WTC11 (cell line): ENCODE results near the gene NPAS3. TPM values are rescaled to one million over a fixed set of nuclear protein-coding genes. Genes with fewer than 3 reads are reported as not detected.

Experiments
- ATAC-seq: fragments of 200-7000 bp; cut with Tn5 transposase; 2 replicates; pipeline ENCODE4 v1.10.0; 2021; ENCODE audit warnings: mild to moderate bottlenecking, moderate library complexity
- CTCF ChIA-PET: fragments of 300-600 bp; sonication (Branson Sonifier 250); formaldehyde crosslinking; loops from one replicate; lab custom pipeline; 2021; ENCODE audit warnings: antibody characterized with exemption; lab: Charles Lee
- POLR2A ChIA-PET: fragments of 350-600 bp; sonication (Branson Sonifier 250); formaldehyde crosslinking; loops from one replicate; lab custom pipeline; 2021; ENCODE audit warnings: antibody characterized with exemption; lab: Charles Lee
- DNase-seq: peaks from one replicate; pipeline ENCODE4 v3.0.0; 2021; ENCODE audit warnings: low spot score
- H3K27ac Mint-ChIP-seq: 2 replicates; pipeline ENCODE4 v1.8.0; 2021; ENCODE audit warnings: mixed read lengths
- H3K27me3 Mint-ChIP-seq: 2 replicates; pipeline ENCODE4 v1.8.0; 2021; ENCODE audit warnings: low read depth, mild to moderate bottlenecking, moderate library complexity, mixed read lengths
- H3K36me3 Mint-ChIP-seq: 2 replicates; pipeline ENCODE4 v1.8.0; 2021; ENCODE audit warnings: mixed read lengths
- H3K4me1 Mint-ChIP-seq: 2 replicates; pipeline ENCODE4 v1.8.0; 2022; ENCODE audit warnings: mixed read lengths
- H3K4me3 Mint-ChIP-seq: 2 replicates; pipeline ENCODE4 v1.8.0; 2021; ENCODE audit warnings: mild to moderate bottlenecking, moderate library complexity, mixed read lengths
- H3K9me3 Mint-ChIP-seq: 2 replicates; pipeline ENCODE4 v1.8.0; 2021; ENCODE audit warnings: mixed read lengths
- CREB1 ChIP-seq: sonication (generic); formaldehyde crosslinking; IDR thresholded peaks from 2 replicates; pipeline ENCODE4 v1.8.0; 2023; ENCODE audit warnings: mild to moderate bottlenecking, missing genetic modification reagents
- ETV6 ChIP-seq: sonication (generic); formaldehyde crosslinking; IDR thresholded peaks from 2 replicates; pipeline ENCODE4 v1.8.1; 2022; ENCODE audit warnings: mild to moderate bottlenecking, missing genetic modification reagents
- GTF2I ChIP-seq: fragments of 250-450 bp; sonication (Bioruptor Pico); conservative IDR thresholded peaks from 2 replicates; pipeline ENCODE4 v1.4.0; 2021; ENCODE audit warnings: mild to moderate bottlenecking
- JAZF1 ChIP-seq: fragments of 250-450 bp; sonication (Bioruptor Pico); IDR thresholded peaks from 2 replicates; pipeline ENCODE4 v1.9.0; 2021; ENCODE audit warnings: moderate library complexity, mild to moderate bottlenecking, inconsistent platforms
- OVOL2 ChIP-seq: fragments of 250-450 bp; sonication (Bioruptor Pico); IDR thresholded peaks from 2 replicates; pipeline ENCODE4 v1.9.0; 2021; ENCODE audit warnings: mild to moderate bottlenecking, borderline replicate concordance
- TCF7 ChIP-seq: sonication (generic); formaldehyde crosslinking; IDR thresholded peaks from 2 replicates; pipeline ENCODE4 v1.8.0; 2022; ENCODE audit warnings: mild to moderate bottlenecking, low read depth, missing genetic modification reagents, moderate library complexity
- TEAD4 ChIP-seq: sonication (generic); formaldehyde crosslinking; IDR thresholded peaks from 2 replicates; pipeline ENCODE4 v1.8.0; 2022; ENCODE audit warnings: mild to moderate bottlenecking, missing genetic modification reagents
- ZNF263 ChIP-seq: sonication (generic); formaldehyde crosslinking; IDR thresholded peaks from 2 replicates; pipeline ENCODE4 v1.8.1; 2022; ENCODE audit warnings: low read depth, mild to moderate bottlenecking, moderate library complexity, missing genetic modification reagents
- ZNF317 ChIP-seq: sonication (generic); formaldehyde crosslinking; IDR thresholded peaks from 2 replicates; pipeline ENCODE4 v1.8.1; 2023; ENCODE audit warnings: low read depth, mild to moderate bottlenecking, moderate library complexity, missing genetic modification reagents, borderline replicate concordance
- total RNA-seq: library from RNA; stranded (reverse); gene quantifications from 3 replicates; pipeline ENCODE4 v1.2.3, GENCODE V29; 2021
- TF ChIP-seq, protein P1 (sequence below): fragments of 250-450 bp; sonication (Bioruptor Pico); IDR thresholded peaks from 2 replicates; pipeline ENCODE4 v2.1.2; 2022; ENCODE audit warnings: mild to moderate bottlenecking, moderate library complexity
- TF ChIP-seq, protein P2 (sequence below): sonication (generic); formaldehyde crosslinking; IDR thresholded peaks from 2 replicates; pipeline ENCODE4 v1.8.1; 2022; ENCODE audit warnings: low read depth, mild to moderate bottlenecking, moderate library complexity, missing genetic modification reagents, borderline replicate concordance
- TF ChIP-seq, protein P3 (sequence below): sonication (generic); formaldehyde crosslinking; conservative IDR thresholded peaks from 2 replicates; pipeline ENCODE4 v1.8.1; 2022; ENCODE audit warnings: mild to moderate bottlenecking, missing genetic modification reagents
- TF ChIP-seq, protein P4 (sequence below): sonication (generic); formaldehyde crosslinking; IDR thresholded peaks from 2 replicates; pipeline ENCODE4 v1.8.1; 2022; ENCODE audit warnings: mild to moderate bottlenecking, missing genetic modification reagents, moderate library complexity, borderline replicate concordance
- TF ChIP-seq, protein P5 (sequence below): sonication (generic); formaldehyde crosslinking; IDR thresholded peaks from 2 replicates; pipeline ENCODE4 v1.8.1; 2023; ENCODE audit warnings: mild to moderate bottlenecking, missing genetic modification reagents, moderate library complexity
- TF ChIP-seq, protein P6 (sequence below): sonication (generic); formaldehyde crosslinking; IDR thresholded peaks from 2 replicates; pipeline ENCODE4 v1.8.1; 2022; ENCODE audit warnings: low read depth, missing genetic modification reagents, borderline replicate concordance
- TF ChIP-seq, protein P7 (sequence below): sonication (generic); formaldehyde crosslinking; IDR thresholded peaks from 2 replicates; pipeline ENCODE4 v1.8.0; 2022; ENCODE audit warnings: missing genetic modification reagents

The NPAS3 gene
- total RNA-seq, 1 experiment from 2014 or later: 3.2 TPM

DNA sequence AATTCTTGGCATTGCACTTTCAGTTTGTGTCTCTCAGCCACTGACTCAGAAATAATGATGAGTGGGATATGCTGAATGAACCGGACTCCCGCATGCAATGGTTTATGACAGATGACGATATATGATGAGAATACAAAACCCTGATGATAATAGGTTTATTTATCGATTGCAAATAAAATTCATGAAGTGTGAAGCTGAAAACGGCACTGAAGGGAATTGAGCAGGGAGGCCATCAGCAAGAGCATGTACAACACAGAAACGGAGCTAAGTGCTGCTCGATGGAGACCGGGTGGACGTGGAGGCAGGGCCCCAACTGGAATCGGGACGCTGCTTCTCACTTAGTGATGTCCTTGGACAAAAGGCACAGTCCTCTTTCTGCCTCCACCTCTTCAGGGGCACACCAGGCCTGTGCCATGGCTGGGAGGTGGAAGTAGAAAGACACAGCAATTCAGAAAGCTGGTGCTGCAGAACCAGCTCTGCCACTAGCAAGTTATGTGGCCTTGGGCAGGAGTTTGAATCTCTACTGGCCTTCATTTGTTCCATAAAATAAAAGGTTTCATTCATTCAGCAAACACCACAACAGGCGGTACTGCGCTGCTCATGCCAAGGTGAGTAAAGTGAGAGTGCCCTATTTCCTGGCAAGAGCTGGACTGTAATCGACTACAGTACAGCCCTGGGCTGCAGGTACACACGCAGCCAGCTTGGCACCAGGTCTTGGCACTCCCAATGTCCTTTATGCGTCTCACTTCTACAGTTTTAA lies 895.2 kb downstream of the NPAS3 start:
- H3K27me3 Mint-ChIP-seq: no peaks in the 10 kb centered on the region; the same call in 1 of the 2 replicates
- 0 out of 2 replicates have a peak, but pooled peaks cover 12% of the 10 kb centered on the region for H3K9me3 Mint-ChIP-seq
- ChIA-PET POLR2A (no interaction called here), CTCF (interaction anchor here (0.8 to 6.6 kb wide), 3 partner anchors 9 to 265 kb away, joined by 3 to 45 read pairs (median 7); no protein-coding TSS in a partner anchor)
- DNase-seq: no peak
- ATAC-seq: no peak; the same call in 1 of the 2 replicates
- H3K27ac Mint-ChIP-seq: no peak overlapping the region
- peaks cover 22% of the 10 kb centered on the region for H3K4me1 Mint-ChIP-seq
- TF ChIP-seq, protein P1, sequence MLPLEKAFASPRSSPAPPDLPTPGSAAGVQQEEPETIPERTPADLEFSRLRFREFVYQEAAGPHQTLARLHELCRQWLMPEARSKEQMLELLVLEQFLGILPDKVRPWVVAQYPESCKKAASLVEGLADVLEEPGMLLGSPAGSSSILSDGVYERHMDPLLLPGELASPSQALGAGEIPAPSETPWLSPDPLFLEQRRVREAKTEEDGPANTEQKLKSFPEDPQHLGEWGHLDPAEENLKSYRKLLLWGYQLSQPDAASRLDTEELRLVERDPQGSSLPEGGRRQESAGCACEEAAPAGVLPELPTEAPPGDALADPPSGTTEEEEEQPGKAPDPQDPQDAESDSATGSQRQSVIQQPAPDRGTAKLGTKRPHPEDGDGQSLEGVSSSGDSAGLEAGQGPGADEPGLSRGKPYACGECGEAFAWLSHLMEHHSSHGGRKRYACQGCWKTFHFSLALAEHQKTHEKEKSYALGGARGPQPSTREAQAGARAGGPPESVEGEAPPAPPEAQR: no peak
- peaks cover 6% of the 10 kb centered on the region for H3K36me3 Mint-ChIP-seq
- H3K4me3 Mint-ChIP-seq: no peak overlapping the region

DNA sequence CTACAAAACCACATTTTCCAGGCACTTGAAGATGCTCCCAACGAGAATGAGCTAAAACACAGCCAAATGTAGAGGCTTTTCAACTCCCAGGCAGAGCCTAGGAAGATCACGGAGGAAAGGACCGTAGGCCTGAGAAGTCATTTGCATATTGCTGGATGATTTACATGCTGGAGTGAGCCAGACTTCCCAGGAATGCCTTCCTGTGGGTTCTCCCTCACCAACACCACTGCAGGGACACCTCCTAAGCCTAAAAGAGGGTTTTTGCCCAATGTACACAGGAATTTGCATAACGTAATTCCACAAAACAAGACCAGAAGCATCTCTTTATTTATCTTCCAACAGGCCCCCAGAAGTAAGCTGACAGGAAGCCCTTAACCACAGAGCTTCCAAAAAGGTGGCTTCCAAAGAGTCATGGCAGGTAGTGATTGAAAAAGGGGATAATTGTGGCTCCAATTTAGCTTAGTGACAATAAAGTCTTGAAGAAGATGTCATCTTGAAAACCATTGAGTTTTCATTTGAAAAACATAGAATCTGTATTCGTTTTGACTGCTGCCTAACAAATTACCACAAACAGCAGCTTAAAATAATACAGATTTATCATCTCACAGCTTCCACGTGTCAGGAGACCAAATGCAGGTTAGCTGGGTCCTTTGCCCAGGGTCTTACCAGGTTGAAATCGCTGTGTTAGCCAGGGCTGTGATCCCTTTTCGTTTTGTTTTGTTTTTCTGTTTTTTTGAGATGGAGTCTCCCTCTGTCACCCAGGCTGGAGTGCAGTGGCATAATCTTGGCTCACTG lies 896.0 kb downstream of the NPAS3 start:
- H3K27ac Mint-ChIP-seq: no peak overlapping the region
- no peak overlapping the region for H3K4me3 Mint-ChIP-seq
- peaks cover 22% of the 10 kb centered on the region for H3K4me1 Mint-ChIP-seq
- peaks cover 6% of the 10 kb centered on the region; the same call in 1 of the 2 replicates for H3K36me3 Mint-ChIP-seq
- H3K27me3 Mint-ChIP-seq: no peaks in the 10 kb centered on the region; the same call in 1 of the 2 replicates
- ChIA-PET CTCF (interaction anchor here (1.8 to 6.6 kb wide), 2 partner anchors 14 to 264 kb away, joined by 7 to 45 read pairs; no protein-coding TSS in a partner anchor), POLR2A (no interaction called here)
- 0 out of 2 replicates have a peak, but pooled peaks cover 11% of the 10 kb centered on the region for H3K9me3 Mint-ChIP-seq
- TF ChIP-seq, protein P2, sequence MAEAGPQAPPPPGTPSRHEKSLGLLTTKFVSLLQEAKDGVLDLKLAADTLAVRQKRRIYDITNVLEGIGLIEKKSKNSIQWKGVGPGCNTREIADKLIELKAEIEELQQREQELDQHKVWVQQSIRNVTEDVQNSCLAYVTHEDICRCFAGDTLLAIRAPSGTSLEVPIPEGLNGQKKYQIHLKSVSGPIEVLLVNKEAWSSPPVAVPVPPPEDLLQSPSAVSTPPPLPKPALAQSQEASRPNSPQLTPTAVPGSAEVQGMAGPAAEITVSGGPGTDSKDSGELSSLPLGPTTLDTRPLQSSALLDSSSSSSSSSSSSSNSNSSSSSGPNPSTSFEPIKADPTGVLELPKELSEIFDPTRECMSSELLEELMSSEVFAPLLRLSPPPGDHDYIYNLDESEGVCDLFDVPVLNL (CRISPR knock-in tag): no peak
- TF ChIP-seq, protein P3, sequence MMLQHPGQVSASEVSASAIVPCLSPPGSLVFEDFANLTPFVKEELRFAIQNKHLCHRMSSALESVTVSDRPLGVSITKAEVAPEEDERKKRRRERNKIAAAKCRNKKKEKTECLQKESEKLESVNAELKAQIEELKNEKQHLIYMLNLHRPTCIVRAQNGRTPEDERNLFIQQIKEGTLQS (CRISPR knock-in tag): no peak
- TF ChIP-seq JAZF1 (CRISPR knock-in tag): no peak
- TF ChIP-seq, protein P4, sequence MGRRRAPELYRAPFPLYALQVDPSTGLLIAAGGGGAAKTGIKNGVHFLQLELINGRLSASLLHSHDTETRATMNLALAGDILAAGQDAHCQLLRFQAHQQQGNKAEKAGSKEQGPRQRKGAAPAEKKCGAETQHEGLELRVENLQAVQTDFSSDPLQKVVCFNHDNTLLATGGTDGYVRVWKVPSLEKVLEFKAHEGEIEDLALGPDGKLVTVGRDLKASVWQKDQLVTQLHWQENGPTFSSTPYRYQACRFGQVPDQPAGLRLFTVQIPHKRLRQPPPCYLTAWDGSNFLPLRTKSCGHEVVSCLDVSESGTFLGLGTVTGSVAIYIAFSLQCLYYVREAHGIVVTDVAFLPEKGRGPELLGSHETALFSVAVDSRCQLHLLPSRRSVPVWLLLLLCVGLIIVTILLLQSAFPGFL: no peak
- TF ChIP-seq OVOL2: no peak
- TF ChIP-seq ETV6: no peak
- TF ChIP-seq, protein P5, sequence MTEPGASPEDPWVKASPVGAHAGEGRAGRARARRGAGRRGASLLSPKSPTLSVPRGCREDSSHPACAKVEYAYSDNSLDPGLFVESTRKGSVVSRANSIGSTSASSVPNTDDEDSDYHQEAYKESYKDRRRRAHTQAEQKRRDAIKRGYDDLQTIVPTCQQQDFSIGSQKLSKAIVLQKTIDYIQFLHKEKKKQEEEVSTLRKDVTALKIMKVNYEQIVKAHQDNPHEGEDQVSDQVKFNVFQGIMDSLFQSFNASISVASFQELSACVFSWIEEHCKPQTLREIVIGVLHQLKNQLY (CRISPR knock-in tag): no peak
- TF ChIP-seq TEAD4 (CRISPR knock-in tag): no peak
- no peak for TF ChIP-seq GTF2I (CRISPR knock-in tag)
- no peak for TF ChIP-seq ZNF263 (CRISPR knock-in tag)
- TF ChIP-seq CREB1 (CRISPR knock-in tag): no peak
- TF ChIP-seq, protein P6, sequence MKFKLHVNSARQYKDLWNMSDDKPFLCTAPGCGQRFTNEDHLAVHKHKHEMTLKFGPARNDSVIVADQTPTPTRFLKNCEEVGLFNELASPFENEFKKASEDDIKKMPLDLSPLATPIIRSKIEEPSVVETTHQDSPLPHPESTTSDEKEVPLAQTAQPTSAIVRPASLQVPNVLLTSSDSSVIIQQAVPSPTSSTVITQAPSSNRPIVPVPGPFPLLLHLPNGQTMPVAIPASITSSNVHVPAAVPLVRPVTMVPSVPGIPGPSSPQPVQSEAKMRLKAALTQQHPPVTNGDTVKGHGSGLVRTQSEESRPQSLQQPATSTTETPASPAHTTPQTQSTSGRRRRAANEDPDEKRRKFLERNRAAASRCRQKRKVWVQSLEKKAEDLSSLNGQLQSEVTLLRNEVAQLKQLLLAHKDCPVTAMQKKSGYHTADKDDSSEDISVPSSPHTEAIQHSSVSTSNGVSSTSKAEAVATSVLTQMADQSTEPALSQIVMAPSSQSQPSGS (CRISPR knock-in tag): no peak
- TF ChIP-seq ZNF317 (CRISPR knock-in tag): no peak
- TF ChIP-seq, protein P7, sequence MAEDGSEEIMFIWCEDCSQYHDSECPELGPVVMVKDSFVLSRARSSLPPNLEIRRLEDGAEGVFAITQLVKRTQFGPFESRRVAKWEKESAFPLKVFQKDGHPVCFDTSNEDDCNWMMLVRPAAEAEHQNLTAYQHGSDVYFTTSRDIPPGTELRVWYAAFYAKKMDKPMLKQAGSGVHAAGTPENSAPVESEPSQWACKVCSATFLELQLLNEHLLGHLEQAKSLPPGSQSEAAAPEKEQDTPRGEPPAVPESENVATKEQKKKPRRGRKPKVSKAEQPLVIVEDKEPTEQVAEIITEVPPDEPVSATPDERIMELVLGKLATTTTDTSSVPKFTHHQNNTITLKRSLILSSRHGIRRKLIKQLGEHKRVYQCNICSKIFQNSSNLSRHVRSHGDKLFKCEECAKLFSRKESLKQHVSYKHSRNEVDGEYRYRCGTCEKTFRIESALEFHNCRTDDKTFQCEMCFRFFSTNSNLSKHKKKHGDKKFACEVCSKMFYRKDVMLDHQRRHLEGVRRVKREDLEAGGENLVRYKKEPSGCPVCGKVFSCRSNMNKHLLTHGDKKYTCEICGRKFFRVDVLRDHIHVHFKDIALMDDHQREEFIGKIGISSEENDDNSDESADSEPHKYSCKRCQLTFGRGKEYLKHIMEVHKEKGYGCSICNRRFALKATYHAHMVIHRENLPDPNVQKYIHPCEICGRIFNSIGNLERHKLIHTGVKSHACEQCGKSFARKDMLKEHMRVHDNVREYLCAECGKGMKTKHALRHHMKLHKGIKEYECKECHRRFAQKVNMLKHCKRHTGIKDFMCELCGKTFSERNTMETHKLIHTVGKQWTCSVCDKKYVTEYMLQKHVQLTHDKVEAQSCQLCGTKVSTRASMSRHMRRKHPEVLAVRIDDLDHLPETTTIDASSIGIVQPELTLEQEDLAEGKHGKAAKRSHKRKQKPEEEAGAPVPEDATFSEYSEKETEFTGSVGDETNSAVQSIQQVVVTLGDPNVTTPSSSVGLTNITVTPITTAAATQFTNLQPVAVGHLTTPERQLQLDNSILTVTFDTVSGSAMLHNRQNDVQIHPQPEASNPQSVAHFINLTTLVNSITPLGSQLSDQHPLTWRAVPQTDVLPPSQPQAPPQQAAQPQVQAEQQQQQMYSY (CRISPR knock-in tag): no peak
- no peak for TF ChIP-seq TCF7 (CRISPR knock-in tag)
- ATAC-seq: peak; percentile 58
- DNase-seq: no peak
